Activated naive CD4-positive, alpha-beta T cell treated with anti-CD3 and anti-CD28 coated beads, Interleukin-2, amount 10 ng/mL, durations not matched to agents 7 days and 5 days (primary cell): ENCODE data around the gene COX7A1.
"Not testable (repeated sequence)": the region's sequence is repeated elsewhere in the genome, so short reads cannot be mapped to it uniquely, and the experiment has no call there.

ENCODE experiments used
- CTCF ChIA-PET: fragments of 350-600 bp; sonication (Branson Sonifier 250); formaldehyde crosslinking; loops from one replicate; lab custom pipeline; 2021; ENCODE audit warnings: antibody characterized with exemption; lab: Charles Lee
- DNase-seq: peaks from one replicate; pipeline ENCODE4 v3.0.0-alpha.2; 2020
- H3K27ac Mint-ChIP-seq: one replicate; pipeline ENCODE4 v1.8.0; 2021; ENCODE audit warnings: mild to moderate bottlenecking, moderate library complexity, mixed read lengths
- H3K27me3 Mint-ChIP-seq: one replicate; pipeline ENCODE4 v1.8.0; 2021; ENCODE audit warnings: mild to moderate bottlenecking, mixed read lengths
- H3K36me3 Mint-ChIP-seq: one replicate; pipeline ENCODE4 v1.8.0; 2021; ENCODE audit warnings: mixed read lengths
- H3K4me1 Mint-ChIP-seq: one replicate; pipeline ENCODE4 v1.8.0; 2021; ENCODE audit warnings: mixed read lengths
- H3K4me3 Mint-ChIP-seq: one replicate; pipeline ENCODE4 v1.8.0; 2021; ENCODE audit warnings: mild to moderate bottlenecking, moderate library complexity, mixed read lengths
- H3K9me3 Mint-ChIP-seq: one replicate; pipeline ENCODE4 v1.8.0; 2021; ENCODE audit warnings: mixed read lengths

The COX7A1 gene

DNA sequence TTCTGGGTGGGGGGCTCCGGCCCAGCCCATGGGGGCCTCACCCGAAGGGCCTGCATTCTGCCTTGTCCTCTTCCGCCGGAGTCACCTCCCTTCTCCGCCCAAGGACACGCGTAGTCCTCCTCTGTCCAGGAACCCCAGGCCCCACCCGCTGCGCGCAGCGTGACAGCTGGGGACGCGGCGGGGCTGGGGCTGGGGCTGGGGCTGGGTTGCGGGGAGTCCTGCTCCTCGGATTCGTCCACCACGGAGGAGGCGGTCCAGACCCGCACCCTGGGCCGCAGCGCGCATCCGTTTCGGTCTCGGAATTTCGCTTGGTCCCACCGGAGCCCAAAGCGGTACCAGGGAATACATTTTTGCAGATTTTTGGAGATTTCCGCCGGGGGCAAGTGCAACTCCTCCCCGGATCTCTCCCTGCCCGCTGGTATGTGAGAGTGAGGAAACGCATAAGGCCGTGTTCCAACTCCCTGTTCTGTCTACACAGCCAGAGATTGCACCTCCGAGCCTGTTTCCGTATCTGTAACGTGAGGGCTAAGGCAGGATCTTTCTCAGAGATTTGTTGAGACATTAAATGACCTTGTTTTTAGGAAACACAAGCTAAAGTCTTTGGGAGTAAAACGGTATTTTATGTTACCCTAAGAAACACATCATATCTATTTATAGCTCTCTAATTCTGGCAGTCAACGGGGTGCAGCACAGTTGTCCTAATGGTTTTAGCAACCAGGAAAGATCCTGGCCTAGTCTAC lies at the start of gene COX7A1:
TSS of gene COX7A1 (minus strand) at position 96 of the 740 bp plus-strand sequence. CDS start at position 56, 40 bp downstream.
- no peaks in the 10 kb centered on the region for H3K27me3 Mint-ChIP-seq
- H3K36me3 Mint-ChIP-seq, result peaks cover 25% of the 10 kb centered on the region
- CTCF ChIA-PET, result interaction anchor here (1.0 kb wide), 1 partner anchor 16 kb away, joined by 3 read pairs; no protein-coding TSS in a partner anchor
- DNase-seq, result no peak
- no peaks in the 10 kb centered on the region for H3K9me3 Mint-ChIP-seq
- H3K27ac Mint-ChIP-seq, result no peak within 1 kb of the TSS
- H3K4me1 Mint-ChIP-seq, result peaks cover 12% of the 10 kb centered on the region
- H3K4me3 Mint-ChIP-seq, result no peak within 1 kb of the TSS

GRCh38 chr19:36201684-36202083 lies 49.4 kb upstream of the COX7A1 start:
- no peak overlapping the region for H3K27ac Mint-ChIP-seq
- H3K27me3 Mint-ChIP-seq, result no peaks in the 10 kb centered on the region
- peaks cover 4% of the 10 kb centered on the region for H3K36me3 Mint-ChIP-seq
- no peak overlapping the region for H3K4me3 Mint-ChIP-seq
- CTCF ChIA-PET, result no interaction called here
- H3K4me1 Mint-ChIP-seq, result no peaks in the 10 kb centered on the region
- H3K9me3 Mint-ChIP-seq, result no peaks in the 10 kb centered on the region
- DNase-seq, result no peak

- no peak overlapping the region for H3K4me3 Mint-ChIP-seq
- H3K4me1 Mint-ChIP-seq, result no peaks in the 10 kb centered on the region
- CTCF ChIA-PET, result no interaction called here
- no peaks in the 10 kb centered on the region for H3K9me3 Mint-ChIP-seq
- DNase-seq, result no peak
- no peaks in the 10 kb centered on the region for H3K27me3 Mint-ChIP-seq
- H3K27ac Mint-ChIP-seq, result no peak overlapping the region
- no peaks in the 10 kb centered on the region for H3K36me3 Mint-ChIP-seq
Measured at GRCh38 chr19:36198119-36198518, 45.9 kb upstream of the COX7A1 start.

DNA sequence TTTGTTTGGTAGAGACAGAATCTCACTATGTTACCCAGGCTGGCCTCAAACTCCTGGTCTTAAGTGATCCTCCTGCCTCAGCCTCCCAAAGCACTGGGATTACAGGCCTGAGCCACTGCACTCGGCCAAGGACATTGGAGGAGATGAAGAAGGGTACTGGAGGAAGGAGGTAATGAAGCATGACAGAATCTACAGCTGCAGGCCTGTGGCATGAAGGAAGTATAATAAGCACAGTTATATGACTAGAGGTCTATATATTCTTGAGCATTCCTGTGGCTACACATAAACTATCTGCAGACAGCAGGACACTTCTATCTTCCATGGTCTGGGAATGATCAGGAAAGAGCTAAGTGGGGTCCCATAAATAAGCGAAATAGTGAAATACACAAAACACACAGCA lies 44.0 kb upstream of the COX7A1 start:
- Mint-ChIP-seq H3K27ac (no peak overlapping the region), H3K4me3 (no peak overlapping the region), H3K27me3 (no peaks in the 10 kb centered on the region), H3K9me3 (no peaks in the 10 kb centered on the region), H3K4me1 (no peaks in the 10 kb centered on the region), H3K36me3 (no peaks in the 10 kb centered on the region)
- no peak for DNase-seq
- CTCF ChIA-PET, result no interaction called here

DNA sequence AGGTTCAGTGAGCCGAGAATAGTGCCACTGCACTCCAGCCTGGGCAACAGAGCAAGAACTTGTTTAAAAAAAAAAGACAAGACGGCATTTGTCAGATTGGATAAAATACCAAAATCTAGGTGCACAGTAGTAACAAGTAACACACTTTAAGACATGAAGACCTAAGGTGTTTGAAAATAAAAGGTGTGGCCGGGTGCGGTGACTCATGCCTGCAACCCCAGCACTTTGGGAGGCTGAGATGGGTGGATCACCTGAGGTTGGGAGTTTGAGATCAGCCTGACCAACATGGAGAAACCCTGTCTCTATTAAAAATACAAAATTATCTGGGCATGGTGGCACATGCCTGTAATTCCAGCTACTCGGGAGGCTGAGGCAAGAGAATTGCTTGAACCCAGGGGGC lies 34.5 kb upstream of the COX7A1 start:
- H3K27me3 Mint-ChIP-seq, DNase-seq, H3K27ac Mint-ChIP-seq, CTCF ChIA-PET, H3K4me3 Mint-ChIP-seq, H3K36me3 Mint-ChIP-seq, H3K9me3 Mint-ChIP-seq, H3K4me1 Mint-ChIP-seq: not testable (repeated sequence)

- no peak overlapping the region for H3K27ac Mint-ChIP-seq
- CTCF ChIA-PET, result no interaction called here
- DNase-seq, result no peak
- H3K36me3 Mint-ChIP-seq, result peaks cover 5% of the 10 kb centered on the region
- H3K27me3 Mint-ChIP-seq, result no peaks in the 10 kb centered on the region
- H3K9me3 Mint-ChIP-seq, result no peaks in the 10 kb centered on the region
- no peaks in the 10 kb centered on the region for H3K4me1 Mint-ChIP-seq
- no peak overlapping the region for H3K4me3 Mint-ChIP-seq
Measured at GRCh38 chr19:36183245-36183628, 31.0 kb upstream of the COX7A1 start.

GRCh38 chr19:36182612-36183244 lies 30.5 kb upstream of the COX7A1 start:
- H3K27me3 Mint-ChIP-seq, result no peaks in the 10 kb centered on the region
- no peaks in the 10 kb centered on the region for H3K4me1 Mint-ChIP-seq
- no peak overlapping the region for H3K4me3 Mint-ChIP-seq
- H3K36me3 Mint-ChIP-seq, result peaks cover 5% of the 10 kb centered on the region
- DNase-seq, result no peak
- no peaks in the 10 kb centered on the region for H3K9me3 Mint-ChIP-seq
- CTCF ChIA-PET, result no interaction called here
- no peak overlapping the region for H3K27ac Mint-ChIP-seq

DNA sequence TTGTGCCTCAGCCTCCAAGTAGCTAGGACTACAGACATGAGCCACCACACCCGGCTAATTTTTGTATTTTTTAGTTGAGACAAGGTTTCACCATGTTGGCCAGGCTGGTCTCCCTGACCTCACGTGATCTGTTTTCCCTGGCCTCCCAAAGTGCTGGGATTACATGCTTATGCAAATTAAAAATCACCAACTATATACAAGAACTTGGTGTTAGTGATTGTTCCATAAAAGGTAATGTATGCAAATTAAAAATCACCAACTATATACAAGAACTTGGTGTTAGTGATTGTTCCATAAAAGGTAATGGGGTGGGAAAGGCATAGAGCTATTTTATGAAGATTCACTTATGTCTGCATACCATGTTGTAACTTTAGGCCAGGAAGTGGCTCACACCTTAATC lies 26.8 kb upstream of the COX7A1 start:
- not testable (repeated sequence) for H3K36me3 Mint-ChIP-seq, H3K27ac Mint-ChIP-seq, H3K27me3 Mint-ChIP-seq, H3K4me1 Mint-ChIP-seq, DNase-seq, H3K9me3 Mint-ChIP-seq, H3K4me3 Mint-ChIP-seq
- CTCF ChIA-PET, result interaction anchor here (1.4 kb wide), 1 partner anchor 10 kb away, joined by 3 read pairs; no protein-coding TSS in a partner anchor

DNA sequence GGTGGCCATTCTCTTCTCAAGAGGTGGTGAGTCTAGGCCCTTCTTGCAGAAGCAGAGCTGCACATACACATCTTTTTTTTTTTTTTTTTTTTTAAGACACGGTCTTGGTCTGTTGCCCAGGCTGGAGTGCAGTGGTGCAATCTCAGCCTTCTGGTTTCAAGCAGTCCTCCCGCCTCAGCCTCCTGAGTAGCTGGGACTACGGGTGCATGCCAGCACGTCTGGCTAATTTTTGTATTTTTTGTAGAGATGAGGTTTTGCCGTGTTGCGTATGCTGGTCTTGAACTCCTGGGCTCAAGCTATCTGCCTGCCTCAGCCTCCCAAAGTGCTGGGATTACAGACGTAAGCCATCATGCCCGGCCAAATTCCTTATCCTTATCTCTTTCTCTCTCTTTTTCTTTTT lies 21.6 kb upstream of the COX7A1 start:
- not testable (repeated sequence) for H3K4me3 Mint-ChIP-seq, H3K36me3 Mint-ChIP-seq, H3K9me3 Mint-ChIP-seq, H3K27ac Mint-ChIP-seq, DNase-seq, H3K4me1 Mint-ChIP-seq, H3K27me3 Mint-ChIP-seq
- CTCF ChIA-PET, result interaction anchor here (0.6 to 4.8 kb wide), 3 partner anchors 48 to 57 kb away, joined by 3 to 29 read pairs (median 4); no protein-coding TSS in a partner anchor

DNA sequence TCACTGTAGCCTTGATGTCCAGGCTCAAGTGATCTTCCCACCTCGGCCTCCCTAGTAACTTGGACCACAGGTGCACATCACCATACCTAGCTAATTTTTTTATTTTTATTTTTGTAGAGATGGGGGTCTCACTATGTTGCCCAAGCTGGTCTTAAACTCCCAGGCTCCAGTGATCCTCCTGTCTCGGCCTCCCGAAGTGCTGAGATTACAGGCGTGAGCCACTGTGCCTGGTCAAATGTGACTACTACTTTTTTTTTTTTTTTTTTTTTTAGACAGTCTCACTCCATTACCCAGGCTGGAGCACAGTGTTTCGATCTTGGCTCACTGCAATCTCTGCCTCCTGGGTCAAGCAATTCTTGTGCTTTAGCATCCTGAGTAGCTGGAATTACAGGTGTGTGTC lies 20.6 kb upstream of the COX7A1 start:
- Mint-ChIP-seq H3K27ac (no peak overlapping the region), H3K4me3 (no peak overlapping the region), H3K27me3 (peaks cover 3% of the 10 kb centered on the region), H3K36me3 (no peaks in the 10 kb centered on the region), H3K9me3 (no peaks in the 10 kb centered on the region), H3K4me1 (peaks cover 5% of the 10 kb centered on the region)
- CTCF ChIA-PET, result interaction anchor here (0.7 to 4.8 kb wide), 3 partner anchors 42 to 56 kb away, joined by 3 to 29 read pairs (median 3); no protein-coding TSS in a partner anchor
- no peak for DNase-seq

DNA sequence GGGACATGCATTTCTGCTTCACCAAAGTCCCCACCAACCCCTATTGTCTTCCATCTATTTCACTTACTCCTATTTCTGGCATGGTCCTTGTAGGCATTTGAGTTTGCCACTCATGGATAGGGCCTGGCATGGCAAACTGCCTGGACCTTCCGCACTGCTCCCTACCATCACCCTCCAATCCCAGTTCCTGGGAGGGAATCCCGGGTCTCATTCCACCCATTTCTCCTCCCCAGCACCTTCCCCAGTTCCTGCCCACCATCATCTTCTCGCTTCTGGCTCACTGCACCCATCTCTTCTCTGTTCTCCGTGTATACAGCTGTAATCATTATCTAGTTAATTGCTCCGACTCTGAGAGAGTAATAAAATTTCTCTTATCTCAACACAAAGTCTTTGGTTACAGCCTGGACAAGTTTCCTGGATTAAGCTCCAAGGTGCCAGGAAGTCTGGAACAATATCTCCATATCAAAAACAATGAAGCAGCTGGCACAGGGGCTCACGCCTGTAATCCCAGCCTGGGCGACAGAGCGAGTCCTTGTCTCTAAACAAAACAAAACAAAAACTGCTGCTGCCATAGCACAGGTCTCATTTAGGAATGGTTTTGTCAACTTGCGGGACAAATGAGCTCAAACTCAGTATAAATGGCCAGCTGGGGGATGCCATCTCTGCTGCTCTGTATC lies 17.0 kb upstream of the COX7A1 start:
- CTCF ChIA-PET, result interaction anchor here (0.8 to 3.9 kb wide), 5 partner anchors 11 to 42 kb away, joined by 3 to 54 read pairs (median 3); no protein-coding TSS in a partner anchor
- H3K9me3 Mint-ChIP-seq, result no peaks in the 10 kb centered on the region
- DNase-seq, result no peak
- H3K27ac Mint-ChIP-seq, result no peak overlapping the region
- peaks cover 1% of the 10 kb centered on the region for H3K36me3 Mint-ChIP-seq
- H3K4me1 Mint-ChIP-seq, result peaks cover 5% of the 10 kb centered on the region
- H3K27me3 Mint-ChIP-seq, result peaks cover 3% of the 10 kb centered on the region
- no peak overlapping the region for H3K4me3 Mint-ChIP-seq

DNA sequence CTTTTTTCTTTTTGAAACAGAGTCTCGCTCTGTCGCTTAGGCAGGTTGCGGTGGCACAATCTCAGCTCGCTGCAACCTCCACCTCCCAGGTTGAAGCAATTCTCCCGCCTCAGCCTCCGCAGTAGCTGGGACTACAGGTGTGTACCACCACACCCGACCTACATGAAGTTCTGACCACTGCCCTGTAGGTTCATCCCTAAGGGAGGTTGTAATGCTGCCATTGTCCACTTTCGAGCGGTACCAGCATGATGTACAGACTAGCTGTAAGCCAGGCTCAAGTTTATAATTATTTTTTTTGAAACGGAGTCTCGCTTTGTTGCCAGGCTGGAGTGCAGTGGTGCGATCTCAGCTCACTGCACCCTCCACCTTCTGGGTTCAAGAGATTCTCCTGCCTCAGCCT lies 11.6 kb upstream of the COX7A1 start:
- no peaks in the 10 kb centered on the region for H3K9me3 Mint-ChIP-seq
- peaks cover 23% of the 10 kb centered on the region for H3K36me3 Mint-ChIP-seq
- DNase-seq, result no peak
- CTCF ChIA-PET, result interaction anchor here (0.9 kb wide), 1 partner anchor 36 kb away, joined by 3 read pairs; no protein-coding TSS in a partner anchor
- no peak overlapping the region for H3K4me3 Mint-ChIP-seq
- no peaks in the 10 kb centered on the region for H3K4me1 Mint-ChIP-seq
- H3K27ac Mint-ChIP-seq, result no peak overlapping the region
- no peaks in the 10 kb centered on the region for H3K27me3 Mint-ChIP-seq

- no peaks in the 10 kb centered on the region for H3K9me3 Mint-ChIP-seq
Measured at GRCh38 chr19:36160821-36161596, 8.8 kb upstream of the COX7A1 start.

DNA sequence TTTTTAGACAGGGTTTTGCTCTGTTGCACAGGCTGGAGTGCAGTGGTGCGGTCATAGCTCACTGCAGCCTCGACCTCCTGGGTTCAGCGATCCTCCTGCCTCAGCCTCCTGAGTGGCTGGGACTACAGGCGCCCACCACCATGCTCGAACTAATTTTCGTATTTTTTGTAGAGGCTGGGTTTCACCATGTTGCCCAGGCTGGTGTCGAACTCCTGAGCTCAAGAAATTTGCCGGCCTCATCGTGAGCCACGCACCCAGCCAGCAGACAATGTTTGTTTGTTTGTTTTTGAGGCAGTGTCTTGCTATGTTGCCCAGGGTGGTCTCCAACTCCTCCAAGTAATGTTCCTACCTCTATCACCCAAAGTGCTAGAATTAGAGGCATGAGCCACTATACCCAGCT lies 879 bp upstream of the COX7A1 start:
- no peak for DNase-seq
- Mint-ChIP-seq H3K9me3 (no peaks in the 10 kb centered on the region), H3K36me3 (peaks cover 23% of the 10 kb centered on the region), H3K27ac (no peak overlapping the region), H3K4me3 (no peak overlapping the region), H3K4me1 (peaks cover 9% of the 10 kb centered on the region), H3K27me3 (no peaks in the 10 kb centered on the region)
- CTCF ChIA-PET, result interaction anchor here (1.0 kb wide), 1 partner anchor 16 kb away, joined by 3 read pairs; no protein-coding TSS in a partner anchor

More at GRCh38 chr19:36160821-36161596, 8.8 kb upstream of the COX7A1 start:
- H3K27me3 Mint-ChIP-seq, result no peaks in the 10 kb centered on the region
- DNase-seq, result no peak
- H3K4me1 Mint-ChIP-seq, result no peaks in the 10 kb centered on the region
- no peak overlapping the region for H3K27ac Mint-ChIP-seq
- H3K36me3 Mint-ChIP-seq, result peaks cover 21% of the 10 kb centered on the region
- H3K4me3 Mint-ChIP-seq, result no peak overlapping the region
- CTCF ChIA-PET, result no interaction called here
